Measurements from ENCODE around the gene ALOX5. TPM values are rescaled to one million over a fixed set of nuclear protein-coding genes. Genes with fewer than 3 reads are reported as not detected.
"Not testable (repeated sequence)": the region's sequence is repeated elsewhere in the genome, so short reads cannot be mapped to it uniquely, and the experiment has no call there.

Gene ALOX5
- total RNA-seq, 4 donors from 2014 or later, result 13.5 to 27.2 (median 21.1) TPM

GRCh38 chr10:45473126-45473525 lies 99.1 kb downstream of the ALOX5 start:
- no peak for DNase-seq
- TF ChIP-seq POLR2AphosphoS5 (IDR thresholded peaks at IDR 0.05) (no peak), POLR2A (IDR thresholded peaks at IDR 0.05) (no peak), EP300 (IDR thresholded peaks at IDR 0.05; ENCODE audit: low read depth) (no peak), CTCF (IDR thresholded peaks at IDR 0.05) (no peak)
- no peaks in the 10 kb centered on the region for H3K9me3 ChIP-seq
- 80 to 83% methylated on average over 1 to 4 of the region's 4 CpGs for WGBS, 2 donors (ENCODE audit: low coverage in 1 of 2)
- no peaks in the 10 kb centered on the region for H3K27me3 ChIP-seq
- H3K27ac ChIP-seq, result no peak overlapping the region
- no peaks in the 10 kb centered on the region for H3K36me3 ChIP-seq
- H3K4me1 ChIP-seq, result peaks cover 0 to 28% (median 12%) of the 10 kb centered on the region in 4 donors
- H3K4me3 ChIP-seq, result no peak overlapping the region
- intact Hi-C loops (cut with DNase I; ENCODE audit: low total_unique reads) (no loop called here), in situ Hi-C loops (cut with MboI; ENCODE audit: low pct_ligation_motif_present in 1 of 4, low pct_unique_long_range_greater_than_20kb in 1 of 4, low sequenced_read_pairs in 3 of 4) (loop anchor here in 3 of 4 donors (10.0 to 25.0 kb wide), 2 partner anchors 189 to 192 kb away; partner anchors contain the start of gene ZFAND4 (in 2 of the 3))

DNA sequence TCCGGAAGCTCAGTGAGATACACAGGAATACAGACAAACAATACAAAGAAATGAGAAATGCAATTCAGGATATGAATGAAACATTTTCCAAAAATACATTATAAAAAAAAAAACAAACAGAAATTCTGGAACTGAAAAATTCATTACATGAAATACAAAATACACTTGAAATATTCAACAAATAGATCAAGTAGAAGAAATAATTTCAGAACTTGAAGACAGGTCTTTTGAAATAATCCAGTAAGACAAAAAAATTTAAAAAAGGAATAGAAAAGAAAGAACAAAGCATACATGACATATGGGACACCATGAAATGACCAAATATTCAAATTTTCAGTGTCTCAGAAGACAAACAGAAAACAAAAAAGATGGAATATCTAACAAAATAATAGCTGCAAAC lies 102.5 kb downstream of the ALOX5 start:
- intact Hi-C loops (cut with DNase I; ENCODE audit: low total_unique reads) (no loop called here), in situ Hi-C loops (cut with MboI; ENCODE audit: low pct_ligation_motif_present in 1 of 4, low pct_unique_long_range_greater_than_20kb in 1 of 4, low sequenced_read_pairs in 3 of 4) (loop anchor here in 1 of 4 donors (10.0 kb wide), 1 partner anchor 188 kb away; no protein-coding TSS in a partner anchor)
- Histone ChIP-seq H3K4me3 (no peak overlapping the region), H3K9me3 (no peaks in the 10 kb centered on the region), H3K27me3 (no peaks in the 10 kb centered on the region), H3K4me1 (peaks cover 0 to 7% (median 0%) of the 10 kb centered on the region in 4 donors), H3K36me3 (no peaks in the 10 kb centered on the region), H3K27ac (no peak overlapping the region)
- WGBS, 2 donors (ENCODE audit: low coverage in 1 of 2), result 95 to 100% methylated on average over 1 of the region's 1 CpG
- TF ChIP-seq POLR2A (IDR thresholded peaks at IDR 0.05) (no peak), POLR2AphosphoS5 (IDR thresholded peaks at IDR 0.05) (no peak), CTCF (IDR thresholded peaks at IDR 0.05) (no peak), EP300 (IDR thresholded peaks at IDR 0.05; ENCODE audit: low read depth) (no peak)
- DNase-seq, result no peak

DNA sequence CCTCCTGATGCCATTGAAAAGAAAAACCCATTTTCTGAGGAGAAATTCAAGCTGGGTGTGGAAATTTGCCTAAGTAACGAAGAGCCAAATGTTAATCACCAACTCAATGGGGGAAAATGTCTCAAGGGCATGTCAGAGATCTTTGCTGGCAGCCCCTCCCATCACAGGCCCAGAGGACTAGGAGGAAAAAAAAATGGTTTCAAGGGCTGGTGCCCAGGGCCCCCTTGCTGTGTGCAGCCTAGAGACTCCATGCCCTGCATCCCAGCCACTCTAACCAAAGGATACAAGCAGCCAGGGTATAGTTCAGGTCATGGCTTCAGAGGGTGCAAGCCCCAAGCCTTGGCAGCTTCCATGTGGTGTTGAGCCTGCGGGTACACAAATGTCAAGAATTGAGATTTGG lies 106.3 kb downstream of the ALOX5 start:
- Histone ChIP-seq H3K27me3 (no peaks in the 10 kb centered on the region), H3K36me3 (peaks cover 0 to 7% (median 0%) of the 10 kb centered on the region in 4 donors), H3K4me3 (no peak overlapping the region), H3K4me1 (no peaks in the 10 kb centered on the region), H3K9me3 (no peaks in the 10 kb centered on the region), H3K27ac (no peak overlapping the region)
- intact Hi-C loops (cut with DNase I; ENCODE audit: low total_unique reads) (no loop called here), in situ Hi-C loops (cut with MboI; ENCODE audit: low pct_ligation_motif_present in 1 of 4, low pct_unique_long_range_greater_than_20kb in 1 of 4, low sequenced_read_pairs in 3 of 4) (no loop called here)
- no peak for TF ChIP-seq POLR2AphosphoS5 (IDR thresholded peaks at IDR 0.05)
- TF ChIP-seq POLR2A (IDR thresholded peaks at IDR 0.05), result no peak
- TF ChIP-seq CTCF (IDR thresholded peaks at IDR 0.05), result no peak
- no peak for TF ChIP-seq EP300 (IDR thresholded peaks at IDR 0.05; ENCODE audit: low read depth)
- DNase-seq, result no peak
- 100% methylated on average over 1 to 2 of the region's 2 CpGs for WGBS, 2 donors (ENCODE audit: low coverage in 1 of 2)

GRCh38 chr10:45481100-45481499 lies 107.1 kb downstream of the ALOX5 start:
- H3K36me3 ChIP-seq; DNase-seq; in situ Hi-C loops (cut with MboI; ENCODE audit: low pct_ligation_motif_present in 1 of 4, low pct_unique_long_range_greater_than_20kb in 1 of 4, low sequenced_read_pairs in 3 of 4); intact Hi-C loops (cut with DNase I; ENCODE audit: low total_unique reads); H3K27me3 ChIP-seq; H3K4me1 ChIP-seq; H3K9me3 ChIP-seq; H3K27ac ChIP-seq; H3K4me3 ChIP-seq: not testable (repeated sequence)
- WGBS, 2 donors (ENCODE audit: low coverage in 1 of 2), result 88 to 90% methylated on average over 3 to 4 of the region's 4 CpGs

DNA sequence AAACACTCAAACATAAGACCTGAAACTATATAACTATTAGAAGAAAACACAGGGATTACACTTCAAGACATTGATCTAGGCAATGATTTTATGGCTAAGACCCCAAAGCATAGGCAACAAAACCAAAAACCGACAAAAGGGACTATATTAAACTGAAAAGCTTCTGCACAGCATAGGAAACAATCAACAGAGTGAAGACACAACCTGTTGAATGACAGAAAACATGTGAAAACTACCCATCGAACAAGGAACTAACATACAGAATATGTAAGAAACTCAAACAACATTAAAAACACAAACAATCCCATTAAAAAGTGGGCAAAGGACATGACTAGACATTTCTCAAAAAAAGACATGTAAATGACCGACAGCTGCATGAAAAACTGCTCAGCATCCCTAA lies 109.0 kb downstream of the ALOX5 start:
- TF ChIP-seq POLR2AphosphoS5 (IDR thresholded peaks at IDR 0.05), result no peak
- no peak for TF ChIP-seq EP300 (IDR thresholded peaks at IDR 0.05; ENCODE audit: low read depth)
- TF ChIP-seq POLR2A (IDR thresholded peaks at IDR 0.05), result no peak
- no peak for TF ChIP-seq CTCF (IDR thresholded peaks at IDR 0.05)
- H3K36me3 ChIP-seq, result peaks cover 0 to 7% (median 0%) of the 10 kb centered on the region in 4 donors
- in situ Hi-C loops (cut with MboI; ENCODE audit: low pct_ligation_motif_present in 1 of 4, low pct_unique_long_range_greater_than_20kb in 1 of 4, low sequenced_read_pairs in 3 of 4) (no loop called here), intact Hi-C loops (cut with DNase I; ENCODE audit: low total_unique reads) (no loop called here)
- no peak for DNase-seq
- no peaks in the 10 kb centered on the region for H3K4me1 ChIP-seq
- H3K27me3 ChIP-seq, result no peaks in the 10 kb centered on the region
- H3K27ac ChIP-seq, result no peak overlapping the region
- no peak overlapping the region for H3K4me3 ChIP-seq
- no peaks in the 10 kb centered on the region for H3K9me3 ChIP-seq
- 85 to 94% methylated on average over 2 to 3 of the region's 3 CpGs for whole genome bisulfite sequencing, 2 donors (ENCODE audit: low coverage in 1 of 2)

Data from transverse colon (tissue), 4 donors.